Stimulated activated CD8-positive, alpha-beta memory T cell treated with anti-CD3 and anti-CD28 coated beads, Interleukin-4, amount 100 ng/mL, for 24 hours (primary cell): ENCODE data around the gene TPCN1.

ENCODE experiments used
- DNase-seq: peaks from one replicate; pipeline ENCODE4 v3.0.0-alpha.2; 2020; ENCODE audit warnings: low read depth

Gene TPCN1

DNA sequence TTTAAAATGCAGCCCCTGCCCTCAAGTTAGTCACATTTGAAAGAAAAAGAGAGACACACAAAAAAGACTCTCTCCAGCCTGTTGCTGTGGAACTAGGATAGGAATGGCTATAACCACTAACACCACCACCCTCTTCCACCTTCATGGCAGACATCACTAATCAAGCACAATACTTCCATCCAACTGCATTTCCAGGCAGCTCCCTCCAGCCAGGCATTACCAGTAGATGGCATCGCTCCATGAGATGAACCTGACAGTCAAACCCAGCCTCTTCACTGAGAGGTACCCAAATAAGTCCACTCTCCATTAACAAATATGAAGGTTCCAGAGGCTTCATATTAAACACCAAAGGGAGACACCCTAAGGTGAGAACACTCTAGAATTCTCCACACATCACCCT is 89.2 kb downstream of the TPCN1 start:
- DNase-seq: no peak

DNA sequence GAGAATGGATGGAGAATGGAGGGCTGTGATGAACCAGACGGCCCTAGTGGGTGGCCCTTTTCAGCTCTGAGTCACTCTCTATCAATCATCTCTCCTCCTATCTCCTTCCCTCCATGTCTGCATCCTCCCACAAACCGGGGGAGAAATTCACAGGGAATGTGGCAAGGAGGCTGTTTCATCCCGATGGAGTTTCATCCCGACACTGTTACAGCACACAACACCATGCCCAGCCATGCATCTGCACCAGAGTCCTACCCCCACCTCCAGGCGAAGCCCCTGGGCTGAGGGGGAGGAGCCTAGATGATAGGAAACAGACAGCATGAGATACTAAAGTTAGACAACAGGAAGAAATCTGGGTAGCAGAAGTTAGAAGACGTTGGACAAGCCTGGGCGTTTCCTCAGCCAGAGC is 92.9 kb downstream of the TPCN1 start:
- no peak for DNase-seq

DNA sequence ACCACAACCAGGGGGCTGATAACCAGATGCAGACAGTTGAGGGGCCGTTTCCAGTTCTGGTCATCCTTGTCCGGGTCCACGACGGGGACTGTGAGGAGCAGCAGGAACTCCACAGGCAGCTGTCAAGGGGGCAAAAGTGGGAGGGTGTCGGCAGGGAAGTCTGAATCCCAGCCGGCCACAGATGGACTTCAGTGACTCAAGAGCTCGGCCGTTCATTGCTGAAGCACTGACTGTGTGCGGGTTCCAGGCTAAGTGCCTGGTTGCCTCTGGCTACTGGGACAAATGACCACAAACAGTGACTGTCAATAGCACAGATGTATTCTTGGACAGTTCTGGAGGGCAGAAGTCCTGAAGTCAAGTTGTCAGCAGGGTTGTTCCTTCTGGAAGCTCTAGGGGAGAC is 94.1 kb downstream of the TPCN1 start:
- DNase-seq: no peak

DNA sequence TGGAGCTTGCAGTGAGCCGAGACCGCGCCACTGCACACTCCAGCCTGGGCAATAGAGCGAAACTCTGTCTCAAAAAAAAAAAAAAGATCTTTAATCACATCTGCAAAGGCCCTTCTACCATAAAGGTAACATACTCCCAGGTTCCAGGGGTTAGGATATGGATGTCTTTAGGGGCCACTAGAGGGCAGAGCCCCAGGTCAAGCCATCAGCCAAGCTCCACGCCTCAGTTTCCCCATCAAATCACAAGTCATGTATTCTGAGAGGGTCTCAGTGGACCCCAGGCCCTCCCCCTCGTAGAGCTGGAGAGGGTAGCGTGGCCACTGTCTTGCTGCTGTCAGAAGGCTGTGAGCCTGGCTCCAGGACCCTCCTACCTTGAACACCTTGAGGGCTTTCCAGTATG is 94.9 kb downstream of the TPCN1 start:
- no peak for DNase-seq

DNA sequence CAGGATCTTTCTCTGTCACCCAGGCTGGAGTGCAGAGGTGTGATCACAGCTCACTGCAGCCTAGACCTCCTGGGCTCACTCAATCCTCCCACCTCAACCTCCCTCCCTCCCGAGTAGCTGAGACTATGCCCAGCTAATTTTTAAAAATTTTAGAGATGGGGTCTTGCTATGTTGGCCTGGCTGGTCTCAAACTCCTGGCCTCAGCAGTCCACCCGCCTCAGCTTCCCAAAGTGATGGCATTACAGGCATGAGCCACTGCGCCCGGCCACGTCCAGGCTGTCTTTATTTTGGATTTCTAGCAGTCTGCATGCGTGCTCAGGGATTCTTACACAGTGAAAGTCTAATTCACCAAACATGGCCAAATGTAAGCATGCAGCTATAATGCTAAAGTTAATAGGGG is 95.9 kb downstream of the TPCN1 start:
- no peak for DNase-seq

DNA sequence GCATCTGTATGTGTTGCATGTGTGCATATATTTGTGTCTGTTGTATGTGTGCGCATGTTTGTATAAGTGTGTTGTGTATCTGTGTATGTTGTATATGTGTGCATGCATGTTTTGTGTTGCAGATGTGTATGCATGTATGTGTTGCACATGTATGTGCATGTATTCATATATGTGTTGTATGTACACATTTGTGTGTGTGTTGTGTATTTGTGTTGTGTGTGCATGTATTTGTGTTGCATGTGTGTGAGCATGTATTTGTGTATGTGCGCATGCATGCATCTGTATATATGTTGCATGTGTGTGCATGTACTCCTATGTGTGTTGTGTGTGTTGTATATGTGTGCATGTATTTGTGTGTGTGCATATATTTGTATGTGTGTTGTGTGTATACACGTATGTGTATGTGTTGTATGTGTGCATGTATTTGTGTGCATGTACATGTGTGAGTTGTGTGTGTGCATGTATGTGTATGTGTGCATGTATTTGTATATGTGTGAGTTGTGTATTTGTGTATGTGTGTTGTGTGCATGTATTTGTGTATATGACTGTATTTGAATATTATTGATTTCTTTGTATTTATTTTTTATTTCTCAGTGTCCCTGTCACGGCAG is 96.9 kb downstream of the TPCN1 start:
- no peak for DNase-seq

DNA sequence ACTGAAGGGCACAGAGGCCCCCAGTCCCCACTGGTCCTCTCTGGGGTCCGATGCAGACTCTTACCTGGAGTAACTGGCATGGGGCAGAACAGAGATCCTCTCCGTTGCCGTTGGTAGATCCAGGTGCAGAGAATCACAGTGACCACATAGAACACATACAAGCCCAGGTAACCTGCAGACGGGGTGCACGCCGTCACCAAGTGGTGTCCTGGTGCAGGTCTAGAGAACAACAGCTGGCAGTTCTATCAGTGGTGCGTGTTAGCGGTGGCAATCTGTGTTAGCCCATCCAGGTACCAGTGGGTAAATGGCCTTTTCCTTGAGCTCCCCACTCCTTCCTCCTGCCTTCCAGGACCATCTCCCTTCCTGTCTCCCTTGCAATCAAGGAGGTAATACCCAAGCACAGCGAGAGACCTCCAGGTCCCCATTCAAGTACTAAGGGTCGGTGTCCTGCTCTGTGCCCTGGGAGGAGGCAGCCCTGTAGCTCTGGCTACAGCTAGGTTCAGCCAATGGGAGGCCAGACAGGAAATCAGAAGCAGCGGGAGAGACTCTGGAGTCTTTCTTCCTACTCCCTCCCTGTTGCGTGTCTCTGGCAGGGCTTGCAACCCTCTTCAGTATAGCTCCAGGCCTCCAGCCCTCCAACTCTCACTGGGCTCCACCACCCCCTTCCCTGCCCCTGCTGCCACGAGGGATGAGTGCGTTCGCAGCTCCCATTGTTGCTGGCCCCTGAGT is 97.8 kb downstream of the TPCN1 start:
- no peak for DNase-seq

DNA sequence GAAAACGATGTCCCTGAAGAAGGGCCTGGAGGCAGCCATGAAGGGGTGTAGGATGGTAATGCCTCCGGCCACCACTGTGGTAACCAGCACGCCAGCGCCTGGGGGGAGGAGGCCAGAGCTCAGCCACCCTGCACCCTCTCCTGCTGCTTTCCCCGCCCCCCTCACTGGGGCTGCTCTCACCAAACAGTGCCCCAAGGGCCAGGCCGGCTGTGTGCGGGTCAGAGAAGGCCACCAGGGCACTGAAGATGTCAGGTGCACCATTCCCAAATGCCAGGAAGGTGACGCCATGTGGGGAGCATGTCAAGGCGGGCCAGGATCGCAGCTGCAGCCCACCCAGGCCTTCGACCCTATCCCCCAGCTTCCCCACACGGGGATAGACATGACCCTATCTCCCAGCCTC is 99.1 kb downstream of the TPCN1 start:
- DNase-seq: no peak

DNA sequence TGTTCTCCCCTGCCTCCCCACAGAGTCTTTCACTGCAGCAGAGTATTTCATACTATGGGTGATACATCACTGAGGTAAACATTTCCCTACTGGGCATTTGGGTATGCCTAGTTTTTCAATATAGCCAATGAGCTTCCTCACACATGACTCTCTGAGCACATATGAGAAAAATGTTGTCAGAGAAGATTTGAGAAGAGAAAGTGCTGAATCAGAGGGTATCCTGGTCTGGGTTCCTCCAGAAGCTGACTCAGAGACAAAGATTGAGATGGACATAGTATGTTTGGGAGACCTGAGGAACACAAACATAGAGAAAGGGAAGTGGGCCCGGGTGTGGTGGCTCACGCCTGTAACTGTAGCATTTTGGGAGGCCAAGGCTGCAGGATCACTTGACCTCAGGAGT is 101.1 kb downstream of the TPCN1 start:
- DNase-seq: no peak

DNA sequence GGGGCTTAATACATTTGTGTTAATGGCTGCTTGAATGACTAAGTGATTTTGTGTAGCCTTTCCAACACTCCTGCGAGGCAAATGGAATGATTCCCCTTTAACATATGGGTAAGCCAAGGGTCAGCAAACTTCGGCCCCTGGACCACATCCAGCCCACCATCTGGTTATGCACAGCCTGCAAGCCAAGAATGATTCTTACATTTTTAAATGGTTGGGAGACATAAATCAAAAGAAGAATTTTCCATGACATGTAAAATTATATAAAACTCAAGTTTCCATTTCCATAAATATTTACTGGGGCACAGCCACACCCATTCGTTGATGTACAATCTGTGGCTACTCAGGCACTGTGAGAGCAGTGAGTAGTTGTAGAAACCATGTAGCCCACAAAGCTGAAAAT is 104.7 kb downstream of the TPCN1 start:
- DNase-seq: no peak

DNA sequence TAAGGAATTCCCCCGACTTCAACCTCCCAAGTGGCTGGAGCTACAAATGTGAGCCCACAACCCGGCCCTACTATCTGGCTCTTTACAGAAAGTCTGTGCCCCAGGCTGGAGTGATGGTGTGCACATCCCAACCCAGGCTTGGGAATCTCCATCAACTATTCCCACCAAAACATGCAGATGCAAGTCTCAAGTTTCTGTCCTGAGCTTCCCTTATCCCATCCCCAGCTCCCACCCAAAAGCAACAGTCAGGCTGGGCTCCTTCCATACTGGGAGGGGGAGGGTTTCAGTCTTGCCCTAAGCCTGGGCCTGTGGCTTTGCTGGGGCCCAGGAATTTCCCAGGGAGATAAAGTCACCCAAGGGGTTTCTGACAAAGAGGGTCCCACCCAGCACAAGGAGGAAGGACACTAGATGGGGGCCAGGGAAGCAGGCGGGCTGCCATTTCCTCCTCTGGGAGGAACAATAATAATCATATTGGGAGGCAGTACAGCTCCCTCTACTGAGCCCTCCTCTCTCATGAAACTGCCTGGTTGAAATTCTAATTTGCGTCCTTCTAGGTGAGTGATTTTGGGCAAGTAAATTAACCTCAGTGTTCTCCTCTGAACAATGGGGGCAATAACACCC is 105.6 kb downstream of the TPCN1 start:
- no peak for DNase-seq

DNA sequence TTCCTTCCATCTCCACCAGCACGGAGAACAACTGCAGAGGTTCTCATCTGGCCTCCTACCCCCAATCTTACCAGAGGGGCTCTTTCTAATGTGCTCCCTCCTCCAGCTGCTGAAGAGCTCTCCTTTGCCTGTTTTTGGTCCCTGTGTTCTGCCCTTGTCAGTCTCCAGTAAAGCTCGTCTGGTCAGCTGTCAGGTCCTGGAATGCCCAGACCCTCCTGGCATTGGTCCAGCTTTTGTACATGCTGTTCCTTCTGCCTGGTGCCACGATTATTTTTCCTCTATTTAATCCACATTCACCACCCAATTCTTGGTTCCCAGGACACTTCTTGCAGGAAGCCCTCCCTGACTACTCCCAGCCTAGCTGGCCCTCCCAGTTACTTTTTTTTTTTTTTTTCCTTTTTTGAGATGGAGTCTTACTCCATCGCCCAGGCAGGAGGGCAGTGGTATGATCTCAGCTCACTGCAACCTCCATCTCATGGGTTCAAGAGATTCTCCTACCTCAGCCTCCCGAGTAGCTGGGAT is 107.2 kb downstream of the TPCN1 start:
- no peak for DNase-seq

DNA sequence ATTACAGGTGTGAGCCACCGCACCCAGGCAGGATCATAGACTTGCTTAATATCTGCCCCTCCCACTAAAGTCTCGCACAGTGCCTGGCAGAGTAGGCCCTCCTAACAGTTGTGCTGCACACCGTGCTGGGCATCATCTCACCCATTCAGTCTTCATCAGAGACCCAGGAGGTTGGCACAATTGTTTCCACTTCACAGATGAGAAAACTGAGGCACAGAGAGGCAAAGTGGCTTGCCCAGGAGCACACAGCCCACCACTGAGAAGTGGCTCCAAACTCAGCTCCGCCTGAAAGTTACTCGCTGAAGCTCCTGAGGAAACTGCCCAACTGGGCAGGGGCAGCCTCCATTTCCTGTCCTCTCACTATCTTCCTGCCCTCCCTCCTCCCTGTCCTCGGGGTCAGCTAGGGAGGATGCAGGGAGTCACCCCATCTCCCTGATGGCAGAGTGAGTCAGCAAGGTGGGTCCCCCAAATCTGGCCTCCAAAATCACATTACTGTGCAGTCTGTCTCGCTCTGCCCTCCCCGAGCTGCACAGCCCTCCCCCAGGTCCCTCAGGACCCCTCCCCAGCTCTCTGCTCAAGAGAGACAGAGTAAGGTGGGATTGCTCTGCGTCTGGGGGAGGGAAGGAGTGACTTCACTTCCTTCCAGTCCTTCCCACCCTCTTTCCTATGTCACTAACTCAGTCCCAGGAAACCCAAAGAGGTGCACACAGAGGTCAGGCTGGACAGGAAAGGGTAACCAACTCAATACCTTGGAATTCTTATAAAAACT is 107.9 kb downstream of the TPCN1 start:
- no peak for DNase-seq

DNA sequence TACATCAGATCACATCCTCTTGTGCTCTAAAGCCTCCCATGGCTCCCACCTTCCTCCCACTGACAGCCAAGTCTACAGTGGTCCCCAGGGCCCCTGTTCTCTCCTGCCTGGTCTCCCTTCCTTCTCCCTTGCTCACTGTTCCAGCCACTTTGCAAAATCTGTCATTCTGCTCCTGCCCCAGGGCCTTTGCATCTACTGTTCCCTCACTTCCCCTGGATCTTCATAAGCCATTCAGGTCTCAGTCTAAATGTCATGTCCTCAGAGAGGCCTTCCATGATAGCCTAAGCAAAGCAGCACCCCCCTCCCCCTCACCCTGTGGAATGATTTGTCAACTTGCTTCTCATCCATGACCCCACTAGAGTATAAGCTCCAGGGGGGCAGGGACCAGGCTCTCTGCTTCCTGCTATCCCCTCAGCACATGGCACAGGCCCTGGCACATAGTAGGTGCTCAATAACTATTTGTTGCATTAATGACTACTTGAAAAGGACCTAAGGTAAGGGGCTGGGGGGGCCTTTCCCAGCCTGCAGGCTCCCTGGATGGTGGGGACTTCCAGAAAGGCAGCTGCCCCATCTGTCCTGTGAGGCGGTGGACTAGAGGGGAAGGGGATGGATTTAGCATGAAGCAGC is 108.6 kb downstream of the TPCN1 start:
- no peak for DNase-seq

DNA sequence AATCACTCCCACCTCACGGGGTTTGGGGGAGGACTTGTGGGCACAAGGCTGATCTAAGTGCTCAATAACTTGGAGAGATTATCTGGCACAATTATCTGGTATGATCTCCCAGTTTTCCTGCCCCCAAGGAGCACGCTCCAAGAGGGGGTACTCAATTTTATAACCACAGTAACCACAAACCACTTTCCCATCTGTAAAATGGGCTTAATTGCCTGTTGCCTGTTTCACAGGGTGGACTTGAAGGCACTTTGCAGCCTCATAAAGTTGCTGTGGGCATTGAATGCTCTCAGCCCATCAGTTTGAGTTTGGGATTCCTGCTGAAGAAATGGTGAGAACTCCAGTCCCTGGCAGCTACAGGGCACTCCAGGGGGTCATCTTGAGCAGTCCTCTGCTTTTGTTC is 109.2 kb downstream of the TPCN1 start:
- DNase-seq: no peak

DNA sequence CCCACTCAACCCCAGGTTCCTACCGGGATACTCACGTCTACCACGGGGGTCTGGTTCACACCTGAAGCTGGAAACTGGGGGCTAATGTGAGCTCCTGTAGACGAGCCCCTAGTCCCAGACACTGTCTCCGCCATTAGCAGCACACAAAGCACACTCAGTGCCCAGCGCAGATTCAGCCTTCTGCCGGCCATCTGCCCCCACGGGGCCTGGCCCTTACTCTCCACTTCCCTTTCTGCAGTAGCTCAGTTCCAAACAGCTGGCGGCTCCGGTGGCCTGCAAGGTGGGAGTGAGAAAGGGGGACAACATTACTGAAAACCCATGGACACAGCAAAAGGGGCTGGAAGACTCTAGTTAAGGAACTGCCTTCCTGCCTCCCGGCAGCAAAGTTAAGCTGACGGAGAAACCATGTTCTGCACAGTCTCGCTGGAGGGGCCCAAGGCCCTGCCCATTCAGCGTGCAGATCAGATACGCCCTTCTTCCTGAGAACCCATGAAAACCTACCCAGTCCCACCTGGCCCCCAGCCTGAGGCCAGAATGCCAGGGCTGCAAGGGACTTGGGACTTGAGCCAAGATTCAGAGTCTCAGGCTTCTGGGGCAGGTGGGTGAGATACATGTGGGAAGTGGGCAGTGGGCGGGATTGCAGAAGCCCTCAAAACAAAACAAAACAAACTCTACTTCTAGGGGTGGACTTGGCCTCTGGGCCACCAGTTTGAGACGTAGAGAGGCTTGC is 111.6 kb downstream of the TPCN1 start:
- no peak for DNase-seq

DNA sequence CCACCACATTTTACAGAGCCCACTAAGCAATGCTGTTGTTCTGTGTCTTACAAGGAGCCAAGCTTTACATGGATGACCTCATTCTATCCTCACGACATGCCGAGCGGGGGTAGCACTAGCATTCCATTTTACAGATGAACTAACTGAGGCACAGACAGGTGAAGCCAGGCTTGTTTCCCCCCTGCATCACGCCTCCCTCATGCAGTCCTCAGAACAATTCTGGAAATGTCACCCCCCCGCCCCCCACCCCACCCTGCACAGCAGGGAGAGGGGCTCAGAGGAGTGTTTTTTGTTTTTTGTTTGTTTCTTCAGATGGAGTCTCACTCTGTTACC is 112.1 kb downstream of the TPCN1 start:
- DNase-seq: no peak

DNA sequence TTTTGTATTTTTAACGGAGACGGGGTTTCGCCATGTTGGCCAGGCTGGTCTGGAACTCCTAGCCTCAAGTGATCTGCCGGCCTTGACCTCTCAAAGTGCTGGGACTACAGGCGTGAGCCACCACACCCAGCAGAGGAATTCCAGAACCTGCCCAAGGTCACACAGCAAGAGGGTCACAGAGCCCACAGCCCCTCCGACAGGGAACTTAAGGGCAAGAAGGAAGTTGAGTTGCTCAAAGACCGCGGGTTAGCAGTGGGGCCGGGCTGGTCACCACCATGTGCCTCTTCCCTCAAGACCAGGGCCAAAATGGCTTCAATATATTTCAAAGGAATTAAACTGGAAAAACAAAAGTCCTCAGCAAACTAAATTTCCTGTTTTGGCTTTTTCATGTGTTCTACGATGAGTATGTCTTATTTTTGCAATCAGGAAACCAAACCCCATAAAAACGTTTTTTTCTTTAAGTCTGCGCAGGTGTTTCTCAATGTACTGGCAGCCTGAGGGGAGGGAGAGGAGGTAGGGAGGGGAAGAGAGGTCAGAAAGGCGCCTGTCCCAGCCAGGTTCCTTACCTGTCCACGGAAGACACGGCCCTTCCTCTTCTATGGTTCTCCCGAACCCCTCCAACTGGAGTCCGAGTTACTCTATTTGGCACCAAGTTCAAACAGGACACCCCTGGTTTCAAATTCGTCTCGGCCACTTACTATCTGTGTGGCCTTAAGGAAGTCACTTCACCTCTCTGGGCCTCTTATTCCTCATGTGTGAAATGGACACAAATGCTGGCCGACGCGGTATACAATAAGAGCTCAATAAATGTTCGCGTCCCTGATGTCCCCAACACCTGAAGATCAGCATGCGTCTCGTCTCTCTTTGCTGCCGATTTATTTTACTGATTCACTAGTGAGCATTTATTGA is 112.9 kb downstream of the TPCN1 start:
- no peak for DNase-seq

DNA sequence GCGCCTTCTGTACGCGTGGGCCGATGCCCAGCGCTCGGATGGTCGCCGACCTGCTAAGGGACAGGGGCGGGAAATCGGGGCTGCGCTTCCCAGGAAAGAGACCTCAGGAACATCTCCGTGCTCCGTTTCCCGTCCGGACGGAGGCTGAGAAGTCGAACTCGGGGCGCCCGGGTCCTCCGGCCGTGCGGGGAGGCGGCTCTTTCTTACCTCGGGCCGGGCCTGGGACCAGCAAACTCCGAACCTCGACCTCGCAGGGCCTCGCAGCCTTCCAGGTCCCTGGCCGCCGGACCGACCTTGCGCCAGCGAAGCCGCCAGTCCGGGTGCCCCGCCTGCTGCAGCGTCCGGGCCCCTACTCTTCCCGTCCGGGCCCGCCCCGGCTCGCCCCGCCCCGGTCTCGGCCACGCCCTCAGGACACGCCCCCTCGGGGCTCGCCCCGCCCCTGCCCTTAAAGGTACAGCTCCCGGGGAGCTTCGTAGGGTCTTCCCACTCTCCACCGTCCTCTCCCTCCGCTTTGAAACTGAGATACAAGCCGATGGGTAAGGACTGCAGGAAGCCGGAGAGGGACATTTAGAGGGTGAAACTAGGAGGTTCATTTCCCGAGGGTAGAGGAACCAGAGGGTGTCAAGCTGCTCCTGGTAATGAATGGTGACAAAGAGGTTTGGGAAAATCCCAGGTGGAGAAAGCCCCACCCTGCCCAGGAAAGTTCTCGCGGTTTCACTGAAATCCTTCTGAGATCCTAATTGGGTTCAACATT is 113.7 kb downstream of the TPCN1 start, which contains the start of gene SLC8B1:
TSS of gene SLC8B1 (minus strand) at position 324 of the 754 bp plus-strand sequence. CDS start 2,231 bp downstream, outside the sequence.
- peak; percentile 82 for DNase-seq

DNA sequence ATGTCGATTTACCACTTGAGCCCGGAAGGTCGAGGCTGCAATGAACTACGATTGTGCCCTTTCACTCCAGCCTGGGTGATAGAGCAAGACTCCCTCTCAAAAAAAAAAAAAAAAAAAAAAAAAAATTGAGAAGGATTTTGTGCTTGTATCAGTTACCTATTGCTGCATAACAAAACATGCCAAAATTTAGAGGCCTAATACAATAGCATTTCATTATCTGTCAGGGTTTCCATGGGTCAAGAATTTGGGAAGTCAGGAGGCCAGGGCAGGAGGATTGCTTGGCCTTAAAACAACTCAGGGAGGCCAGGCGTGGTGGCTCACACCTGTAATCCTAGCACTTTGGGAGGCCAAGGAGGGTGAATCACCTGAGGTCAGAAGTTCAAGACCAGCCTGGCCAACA is 118.3 kb downstream of the TPCN1 start:
- DNase-seq: no peak
